PC-9 (cell line): ENCODE results near the gene EEIG2.

Experiments
- EZH2 ChIP-seq: fragments of 200-600 bp; sonication (generic); IDR thresholded peaks from 2 replicates; pipeline ENCODE4 v1.8.0; 2017; ENCODE audit warnings: antibody characterized with exemption, low read depth
- TF ChIP-seq, protein P1 (sequence below): fragments of 200-600 bp; sonication (generic); conservative IDR thresholded peaks from 2 replicates; pipeline ENCODE4 v1.6.1; 2017; ENCODE audit warnings: mixed run types, antibody characterized with exemption, mild to moderate bottlenecking, moderate library complexity

DNA sequence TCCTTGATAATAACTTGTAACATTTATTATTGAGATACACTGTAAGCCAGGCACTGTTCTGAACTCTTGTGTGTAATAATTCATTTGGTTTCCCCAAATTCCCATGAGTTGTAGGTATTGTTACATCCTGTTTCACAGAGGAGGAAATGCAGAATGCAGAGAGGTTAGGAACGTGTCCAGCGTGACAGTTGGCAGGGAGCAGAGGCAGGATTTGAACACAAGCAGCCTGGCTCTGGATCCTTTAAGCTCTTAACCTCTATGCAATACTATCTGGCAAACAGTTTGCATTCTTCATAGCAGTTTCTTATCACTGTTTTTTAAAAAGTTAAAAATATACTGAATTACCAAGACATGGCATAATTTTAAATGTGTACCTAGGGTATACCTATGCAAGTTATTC lies 30.5 kb downstream of the EEIG2 start:
- TF ChIP-seq, protein P1, sequence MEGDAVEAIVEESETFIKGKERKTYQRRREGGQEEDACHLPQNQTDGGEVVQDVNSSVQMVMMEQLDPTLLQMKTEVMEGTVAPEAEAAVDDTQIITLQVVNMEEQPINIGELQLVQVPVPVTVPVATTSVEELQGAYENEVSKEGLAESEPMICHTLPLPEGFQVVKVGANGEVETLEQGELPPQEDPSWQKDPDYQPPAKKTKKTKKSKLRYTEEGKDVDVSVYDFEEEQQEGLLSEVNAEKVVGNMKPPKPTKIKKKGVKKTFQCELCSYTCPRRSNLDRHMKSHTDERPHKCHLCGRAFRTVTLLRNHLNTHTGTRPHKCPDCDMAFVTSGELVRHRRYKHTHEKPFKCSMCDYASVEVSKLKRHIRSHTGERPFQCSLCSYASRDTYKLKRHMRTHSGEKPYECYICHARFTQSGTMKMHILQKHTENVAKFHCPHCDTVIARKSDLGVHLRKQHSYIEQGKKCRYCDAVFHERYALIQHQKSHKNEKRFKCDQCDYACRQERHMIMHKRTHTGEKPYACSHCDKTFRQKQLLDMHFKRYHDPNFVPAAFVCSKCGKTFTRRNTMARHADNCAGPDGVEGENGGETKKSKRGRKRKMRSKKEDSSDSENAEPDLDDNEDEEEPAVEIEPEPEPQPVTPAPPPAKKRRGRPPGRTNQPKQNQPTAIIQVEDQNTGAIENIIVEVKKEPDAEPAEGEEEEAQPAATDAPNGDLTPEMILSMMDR: no peak
- no peak for TF ChIP-seq EZH2
